ENCODE data around the gene LAMC3. TPM values are rescaled to one million over a fixed set of nuclear protein-coding genes. Genes with fewer than 3 reads are reported as not detected.
"Not testable (repeated sequence)": the region's sequence is repeated elsewhere in the genome, so short reads cannot be mapped to it uniquely, and the experiment has no call there.

The LAMC3 gene
- total RNA-seq, 1 experiment from 2014 or later: 0.60 TPM

GRCh38 chr9:131097126-131097947 is 88.4 kb downstream of the LAMC3 start:
- no peak for DNase-seq (ENCODE audit: low spot score)

GRCh38 chr9:131097948-131098278 is 88.9 kb downstream of the LAMC3 start:
- DNase-seq (ENCODE audit: low spot score): no peak

- no peak for DNase-seq (ENCODE audit: low spot score)
Measured at GRCh38 chr9:131098391-131099101, 89.6 kb downstream of the LAMC3 start.

- no peak for DNase-seq (ENCODE audit: low spot score)
Measured at GRCh38 chr9:131099102-131099606, 90.2 kb downstream of the LAMC3 start.

GRCh38 chr9:131099845-131100244 is 90.9 kb downstream of the LAMC3 start:
- not testable (repeated sequence) for DNase-seq (ENCODE audit: low spot score)

- no peak for DNase-seq (ENCODE audit: low spot score)
Measured at GRCh38 chr9:131100445-131100844, 91.5 kb downstream of the LAMC3 start.

- DNase-seq (ENCODE audit: low spot score): no peak
Measured at GRCh38 chr9:131101207-131101964, 92.4 kb downstream of the LAMC3 start.

- DNase-seq (ENCODE audit: low spot score): no peak
Measured at GRCh38 chr9:131103024-131103423, 94.0 kb downstream of the LAMC3 start.

- DNase-seq (ENCODE audit: low spot score): no peak
Measured at GRCh38 chr9:131103535-131103934, 94.6 kb downstream of the LAMC3 start.

- no peak for DNase-seq (ENCODE audit: low spot score)
Measured at GRCh38 chr9:131104016-131104740, 95.2 kb downstream of the LAMC3 start.

GRCh38 chr9:131105952-131106351 is 97.0 kb downstream of the LAMC3 start:
- DNase-seq (ENCODE audit: low spot score): no peak

GRCh38 chr9:131107760-131108159 is 98.8 kb downstream of the LAMC3 start:
- no peak for DNase-seq (ENCODE audit: low spot score)

GRCh38 chr9:131111186-131111853 is 102.3 kb downstream of the LAMC3 start:
- DNase-seq (ENCODE audit: low spot score): no peak

GRCh38 chr9:131111854-131112311 is 102.9 kb downstream of the LAMC3 start:
- no peak for DNase-seq (ENCODE audit: low spot score)

- no peak for DNase-seq (ENCODE audit: low spot score)
Measured at GRCh38 chr9:131112374-131113154, 103.6 kb downstream of the LAMC3 start.

- DNase-seq (ENCODE audit: low spot score): no peak
Measured at GRCh38 chr9:131113655-131114054, 104.7 kb downstream of the LAMC3 start.

GRCh38 chr9:131114084-131114535 is 105.1 kb downstream of the LAMC3 start:
- DNase-seq (ENCODE audit: low spot score): no peak

- not testable (repeated sequence) for DNase-seq (ENCODE audit: low spot score)
Measured at GRCh38 chr9:131115360-131115742, 106.4 kb downstream of the LAMC3 start.

GRCh38 chr9:131116281-131117120 is 107.5 kb downstream of the LAMC3 start:
- no peak for DNase-seq (ENCODE audit: low spot score)
